ENCODE data around the gene TOM1L1.
"Not testable (repeated sequence)": the region's sequence is repeated elsewhere in the genome, so short reads cannot be mapped to it uniquely, and the experiment has no call there.

TOM1L1 gene, protein sequence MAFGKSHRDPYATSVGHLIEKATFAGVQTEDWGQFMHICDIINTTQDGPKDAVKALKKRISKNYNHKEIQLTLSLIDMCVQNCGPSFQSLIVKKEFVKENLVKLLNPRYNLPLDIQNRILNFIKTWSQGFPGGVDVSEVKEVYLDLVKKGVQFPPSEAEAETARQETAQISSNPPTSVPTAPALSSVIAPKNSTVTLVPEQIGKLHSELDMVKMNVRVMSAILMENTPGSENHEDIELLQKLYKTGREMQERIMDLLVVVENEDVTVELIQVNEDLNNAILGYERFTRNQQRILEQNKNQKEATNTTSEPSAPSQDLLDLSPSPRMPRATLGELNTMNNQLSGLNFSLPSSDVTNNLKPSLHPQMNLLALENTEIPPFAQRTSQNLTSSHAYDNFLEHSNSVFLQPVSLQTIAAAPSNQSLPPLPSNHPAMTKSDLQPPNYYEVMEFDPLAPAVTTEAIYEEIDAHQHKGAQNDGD

GRCh38 chr17:54900457-54901229 lies at the start of gene TOM1L1:
Gene TOM1L1, plus strand, starts transcription at chr17:54900852. Its CDS starts 14 bp downstream, at chr17:54900866.
- DNase-seq: peak; percentile 94 to 96

GRCh38 chr17:54859187-54859586 lies 41.5 kb upstream of the TOM1L1 start:
- no peak for DNase-seq

DNA sequence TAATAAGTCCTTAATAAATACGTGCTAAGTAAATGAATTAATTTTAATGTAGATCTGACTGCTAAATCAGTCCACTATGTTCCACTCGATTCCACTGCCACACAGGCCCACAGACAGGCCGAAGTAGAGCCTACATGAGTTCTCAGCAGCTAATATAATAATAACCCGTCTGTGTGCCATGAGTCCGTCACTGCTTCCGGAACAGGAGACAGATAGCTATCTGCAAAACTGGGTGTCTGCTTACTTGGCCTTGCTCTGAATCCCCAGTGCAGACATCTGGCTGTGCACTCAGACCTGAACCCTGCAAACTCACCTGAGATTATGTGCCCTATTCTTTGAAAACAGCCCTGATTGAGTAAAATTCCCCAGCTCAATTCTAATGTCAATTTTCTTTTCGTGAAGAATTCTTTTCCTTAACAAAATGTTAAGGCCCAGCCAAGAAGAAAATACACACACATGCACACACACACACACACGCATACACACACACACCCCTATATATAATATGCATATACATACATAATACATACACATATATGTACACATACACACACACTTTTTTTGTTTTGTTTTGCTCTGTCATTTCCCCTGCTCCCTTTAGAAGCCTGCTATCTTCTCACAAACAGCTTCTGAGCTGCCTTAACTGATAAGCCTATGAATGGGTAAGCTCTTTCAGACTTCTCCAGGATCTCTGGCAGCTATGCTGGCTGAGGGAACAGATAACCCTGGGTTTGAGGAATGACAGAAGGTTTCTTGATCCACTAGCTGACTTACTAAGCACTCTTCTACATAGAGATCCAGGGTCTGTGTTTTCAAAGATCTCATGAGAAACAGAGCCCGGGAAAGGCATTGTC lies 39.8 kb upstream of the TOM1L1 start:
- DNase-seq: no peak

GRCh38 chr17:54861471-54861983 lies 39.1 kb upstream of the TOM1L1 start:
- DNase-seq: no peak

DNA sequence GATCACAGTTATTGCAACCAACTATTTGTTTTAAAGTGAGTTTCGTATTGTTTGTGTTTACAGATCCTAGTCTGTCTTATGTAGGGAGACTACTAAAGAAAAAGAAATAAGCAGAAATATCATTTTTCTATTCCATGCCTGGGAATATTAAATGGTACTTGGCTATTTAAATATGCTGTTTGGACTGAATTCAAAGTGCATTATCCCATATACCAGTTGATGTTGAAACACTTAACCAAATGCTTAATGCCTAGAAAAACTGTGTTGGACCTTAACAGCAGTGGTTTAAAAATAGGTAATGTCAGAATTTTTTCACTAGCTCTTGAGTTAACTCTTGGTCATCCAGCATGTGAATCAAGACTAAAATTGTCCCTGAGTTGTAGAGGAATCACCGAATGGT lies 37.5 kb upstream of the TOM1L1 start:
- no peak for DNase-seq

GRCh38 chr17:54864070-54864469 lies 36.6 kb upstream of the TOM1L1 start:
- DNase-seq: no peak

DNA sequence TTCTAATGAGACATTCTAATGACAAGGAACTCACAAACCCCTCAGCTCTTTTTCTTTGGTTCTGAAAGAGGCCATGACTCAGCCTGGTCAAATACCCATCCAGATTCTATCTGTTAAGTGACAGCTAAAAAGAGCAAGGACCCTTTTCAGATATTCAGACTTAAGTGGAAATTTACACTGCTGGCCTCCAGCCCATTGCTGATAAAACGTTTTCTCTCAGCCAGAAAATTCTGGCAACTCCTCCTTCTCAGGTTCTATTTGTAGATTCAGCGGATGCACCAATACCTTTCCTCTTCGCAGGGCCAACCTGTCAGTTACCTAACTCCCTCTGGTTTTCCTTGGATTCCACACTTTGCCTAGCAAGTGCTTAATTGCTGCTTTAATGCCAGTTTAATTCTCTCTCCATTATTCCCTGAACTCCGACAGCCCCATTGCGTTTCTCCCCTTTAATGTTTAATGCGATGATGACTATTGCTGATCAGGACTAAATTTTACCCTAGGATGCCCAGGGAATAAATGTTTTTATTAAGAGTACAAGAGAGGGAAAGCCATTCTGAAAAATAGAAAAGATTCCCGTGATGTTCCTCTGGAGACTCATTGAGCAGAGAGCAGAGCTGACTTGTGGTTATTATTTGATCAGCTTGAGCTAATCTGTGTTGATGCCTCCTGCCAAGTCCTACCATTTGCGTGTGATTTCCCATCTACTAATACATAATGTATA lies 35.9 kb upstream of the TOM1L1 start:
- no peak for DNase-seq

GRCh38 chr17:54867634-54868033 lies 33.0 kb upstream of the TOM1L1 start:
- DNase-seq: no peak

- DNase-seq: no peak
These were observed 29.9 kb upstream of the TOM1L1 start for GRCh38 chr17:54870671-54871175.

DNA sequence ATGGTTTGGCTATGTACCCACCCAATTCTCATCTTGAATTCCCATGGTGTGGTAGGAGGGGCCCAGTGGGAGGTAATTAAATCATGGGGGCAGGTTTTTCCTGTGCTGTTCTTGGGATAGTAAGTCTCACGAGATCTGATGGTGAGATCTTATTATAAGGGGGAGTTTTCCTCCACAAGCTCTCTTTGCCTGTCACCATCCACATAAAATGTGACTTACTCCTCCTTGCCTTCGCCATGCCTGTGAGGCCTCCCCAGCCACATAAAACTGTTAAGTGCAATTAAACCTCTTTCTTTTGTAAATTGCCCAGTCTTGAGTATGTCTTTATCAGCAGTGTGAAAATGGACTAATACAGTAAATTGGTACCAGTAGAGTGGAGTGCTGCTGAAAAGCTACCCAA lies 24.7 kb upstream of the TOM1L1 start:
- not testable (repeated sequence) for DNase-seq

- no peak for DNase-seq
These were observed 23.9 kb upstream of the TOM1L1 start for GRCh38 chr17:54876656-54877195.

- DNase-seq: no peak
These were observed 19.2 kb upstream of the TOM1L1 start for GRCh38 chr17:54881255-54881972.

DNA sequence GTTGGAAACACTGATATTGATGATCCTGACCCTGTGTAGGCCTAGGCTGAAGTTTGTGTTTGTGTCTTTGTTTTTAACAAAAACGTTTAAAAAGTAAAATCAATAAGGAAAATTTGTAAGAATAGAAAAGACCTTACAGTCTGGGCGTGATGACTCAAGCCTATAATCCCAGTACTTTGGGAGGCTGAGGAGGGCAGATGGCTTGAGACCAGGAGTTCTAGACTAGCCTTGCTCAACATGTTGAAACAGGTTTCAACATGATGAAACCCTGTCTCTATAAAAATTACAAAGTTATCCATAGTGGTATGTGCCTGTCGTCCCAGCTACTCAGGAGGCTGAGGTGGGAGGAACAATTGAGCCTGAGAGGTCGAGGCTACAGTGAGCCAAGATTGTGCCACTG lies 18.3 kb upstream of the TOM1L1 start:
- DNase-seq: no peak

- no peak for DNase-seq
These were observed 17.7 kb upstream of the TOM1L1 start for GRCh38 chr17:54882950-54883349.

DNA sequence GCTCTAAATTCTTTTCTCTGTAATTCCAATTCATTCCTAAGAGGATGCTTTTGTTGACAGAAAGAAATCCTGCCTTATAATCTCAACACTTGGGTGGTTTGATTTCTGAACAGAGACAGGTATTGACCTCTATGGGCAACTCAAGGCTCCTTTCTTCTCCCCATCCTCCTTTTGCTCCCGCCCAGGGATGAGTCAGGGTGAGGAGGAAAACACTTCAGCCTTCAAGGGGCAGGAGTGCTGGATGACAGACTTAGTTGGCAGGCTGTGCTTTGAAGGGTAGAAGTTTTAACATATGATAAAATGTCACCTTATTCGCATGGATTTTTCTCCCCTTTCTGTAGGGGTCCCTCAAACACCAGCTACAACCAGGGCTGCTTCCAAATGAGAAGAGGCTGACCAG lies 16.7 kb upstream of the TOM1L1 start:
- DNase-seq: no peak

DNA sequence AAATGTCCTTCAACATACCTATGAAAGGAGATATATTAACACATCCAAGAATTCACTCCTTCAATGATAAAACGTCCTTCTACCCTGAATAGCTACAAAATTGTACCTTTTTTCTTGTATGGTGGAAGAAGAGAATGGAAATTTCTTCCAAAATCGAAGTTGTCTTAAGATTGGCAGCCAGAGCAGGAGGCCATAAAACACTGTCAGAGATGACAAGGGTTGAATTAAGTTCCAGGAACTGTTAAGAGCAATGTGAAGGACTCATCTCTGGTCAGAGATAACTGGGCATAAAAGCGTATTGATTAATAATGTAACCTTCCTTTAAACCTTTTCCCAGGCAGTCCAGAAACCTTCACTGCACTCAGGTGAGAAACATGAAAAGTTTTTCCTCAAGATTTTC lies 12.9 kb upstream of the TOM1L1 start:
- no peak for DNase-seq

DNA sequence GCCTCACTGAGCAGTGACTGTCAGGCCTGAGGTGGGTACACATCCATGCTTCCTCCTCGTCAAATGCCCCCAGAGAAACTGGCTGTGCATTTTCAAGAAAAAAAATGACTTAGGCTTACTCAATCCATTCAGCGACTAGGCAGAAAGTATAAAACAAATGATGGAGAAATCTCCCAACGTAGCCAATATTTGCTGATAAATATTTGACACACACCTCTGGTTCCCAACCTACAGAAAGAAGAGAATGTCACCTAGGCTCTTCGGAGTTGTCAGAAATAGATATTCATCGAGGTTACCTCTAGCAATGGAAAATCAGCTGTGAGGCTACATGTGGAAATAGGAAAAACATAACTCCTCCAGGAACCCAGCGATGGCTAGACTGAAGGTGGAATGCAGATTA lies 12.4 kb upstream of the TOM1L1 start:
- no peak for DNase-seq

DNA sequence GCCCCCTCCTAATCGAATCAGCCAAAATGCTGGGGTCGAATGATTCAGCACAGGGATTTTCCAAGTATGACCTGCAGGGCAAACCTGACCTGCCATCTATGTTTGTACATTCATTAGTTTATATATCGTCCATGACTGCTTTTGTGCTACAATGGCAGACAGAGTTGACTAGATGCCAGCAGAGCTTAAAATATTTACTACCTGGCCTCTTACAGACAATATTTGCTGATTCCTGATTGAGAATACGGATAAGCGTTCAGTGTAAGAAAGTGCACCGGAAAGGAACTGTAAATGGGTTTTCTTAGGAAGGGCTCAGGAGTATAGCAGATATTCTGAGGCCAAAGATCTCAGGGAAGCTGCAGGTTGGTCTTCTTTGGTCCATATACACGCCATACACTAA lies 11.7 kb upstream of the TOM1L1 start:
- DNase-seq: no peak

DNA sequence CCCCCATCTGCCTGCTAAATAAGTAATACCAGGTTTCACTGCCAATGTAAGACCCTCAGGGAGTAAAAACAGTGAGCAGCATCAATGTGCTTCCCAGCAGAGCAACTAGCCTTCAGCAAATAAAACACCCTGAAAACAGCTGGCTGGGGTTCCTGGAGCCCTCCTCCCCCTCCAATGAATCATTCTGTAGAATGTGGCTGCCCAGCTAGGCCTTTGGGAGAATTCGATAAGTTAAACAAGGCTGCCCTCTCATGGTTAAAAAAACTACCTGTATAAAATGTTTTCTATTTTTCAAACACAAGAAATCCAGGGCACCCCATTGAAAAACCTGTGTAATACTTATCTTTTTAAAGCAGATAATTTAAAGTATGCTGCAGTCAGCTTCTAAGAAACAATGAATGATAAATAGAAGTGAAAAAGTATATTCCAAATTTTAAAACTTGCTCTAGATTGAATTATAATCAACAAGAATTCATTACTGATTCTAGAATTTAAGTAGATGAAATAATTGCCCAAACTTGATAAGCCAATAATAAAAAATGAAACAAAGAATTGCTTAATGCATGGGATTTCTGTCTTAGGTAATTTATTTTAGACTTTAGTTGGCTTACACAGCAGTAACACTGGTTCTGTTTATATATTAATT lies 9.4 kb upstream of the TOM1L1 start:
- peak; percentile 57 to 65 for DNase-seq

DNA sequence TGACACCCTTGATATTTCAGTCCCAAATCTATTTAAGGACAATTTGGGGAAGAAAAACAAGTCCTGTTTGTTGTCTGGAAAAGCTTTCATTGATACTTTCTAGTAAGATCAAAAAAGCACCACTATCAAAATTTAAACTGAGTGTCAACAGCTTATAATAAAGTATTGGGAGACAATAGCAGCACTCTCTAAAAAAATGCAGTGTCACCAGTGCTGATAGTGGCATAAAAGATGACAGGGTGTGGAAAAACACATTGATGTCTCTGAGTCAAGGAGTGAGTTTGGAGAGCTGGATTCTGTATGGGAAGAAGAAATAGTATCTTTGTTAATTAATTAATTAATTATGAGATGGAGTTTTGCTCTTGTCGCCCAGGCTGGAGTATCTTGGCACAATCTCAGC lies 8.3 kb upstream of the TOM1L1 start:
- no peak for DNase-seq

All from NCI-H2081 (cell line).